Superior temporal gyrus (tissue), 1 donor: ENCODE results near the gene TPO.
"Not testable (repeated sequence)": the region's sequence is repeated elsewhere in the genome, so short reads cannot be mapped to it uniquely, and the experiment has no call there.

Experiments
- DNase-seq: peaks from one replicate; pipeline ENCODE4 v3.0.0-alpha.2; 2016; ENCODE audit errors: extremely low spot score

The TPO gene

GRCh38 chr2:1501991-1502390 is 88.7 kb downstream of the TPO start:
- DNase-seq: no peak

GRCh38 chr2:1502891-1503304 is 89.6 kb downstream of the TPO start:
- DNase-seq: no peak

- DNase-seq: no peak
Observed at GRCh38 chr2:1503471-1504310, 90.4 kb downstream of the TPO start.

- no peak for DNase-seq
Observed at GRCh38 chr2:1504311-1504750, 91.1 kb downstream of the TPO start.

DNA sequence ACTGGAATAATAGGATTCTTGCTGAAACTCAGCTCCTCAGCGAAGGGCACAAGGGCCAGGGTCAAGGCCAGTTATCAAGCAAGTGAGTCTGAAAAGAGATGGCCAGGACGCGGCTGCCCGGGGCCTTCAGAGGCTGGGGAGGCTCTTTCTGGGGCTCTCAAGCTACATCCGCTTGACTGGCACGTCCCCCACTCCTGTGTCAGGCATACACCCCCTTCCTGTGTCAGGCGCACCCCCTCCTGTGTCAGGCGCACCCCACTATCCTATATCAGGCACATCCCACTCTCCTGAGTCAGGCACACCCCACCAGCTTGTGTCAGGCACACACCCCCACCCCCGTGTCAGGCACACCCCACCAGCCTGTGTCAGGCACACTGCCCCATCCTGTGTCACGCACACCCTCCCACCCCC is 91.8 kb downstream of the TPO start:
- no peak for DNase-seq

- no peak for DNase-seq
Observed at GRCh38 chr2:1509271-1510065, 96.2 kb downstream of the TPO start.

DNA sequence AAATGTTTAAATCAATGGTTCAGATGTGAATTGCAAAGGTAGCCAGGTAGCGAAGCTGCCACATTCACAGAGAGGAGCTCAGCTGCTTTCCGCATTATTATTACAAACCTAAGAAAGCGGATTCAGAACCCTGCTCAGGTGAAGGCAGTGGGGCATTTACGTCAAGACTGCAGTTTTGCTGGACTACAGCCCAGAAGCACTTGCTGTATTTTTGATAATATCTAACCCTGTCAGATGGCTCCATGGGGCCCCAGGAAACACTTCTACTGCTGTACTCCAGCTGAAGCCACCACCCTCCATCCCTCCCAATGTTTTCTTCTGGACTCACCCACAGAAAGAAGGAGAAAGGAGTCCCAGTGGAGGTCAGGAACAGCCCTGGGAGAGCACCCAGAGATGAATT is 96.9 kb downstream of the TPO start:
- no peak for DNase-seq

GRCh38 chr2:1511455-1511854 is 98.2 kb downstream of the TPO start:
- DNase-seq: no peak

GRCh38 chr2:1512321-1513289 is 99.3 kb downstream of the TPO start:
- DNase-seq: no peak

- no peak for DNase-seq
Observed at GRCh38 chr2:1514391-1515072, 101.3 kb downstream of the TPO start.

DNA sequence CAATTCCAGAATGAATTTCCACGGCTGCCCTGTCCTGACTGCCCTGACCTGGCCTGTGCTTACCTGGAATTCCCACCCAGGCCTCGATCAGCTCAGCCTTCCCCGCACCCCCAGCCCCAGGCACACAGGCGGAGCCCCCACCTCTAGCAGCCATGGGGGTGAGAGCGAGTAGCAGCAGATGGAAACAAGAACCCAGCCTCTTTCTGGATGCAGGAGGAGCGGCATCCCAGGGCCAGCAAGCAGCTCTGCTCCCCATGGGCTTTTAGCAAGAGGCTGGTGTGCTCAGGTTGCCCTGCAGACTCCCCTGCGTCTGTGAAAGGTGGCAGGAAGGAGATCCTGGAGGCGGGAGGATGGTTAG is 101.8 kb downstream of the TPO start:
- DNase-seq: no peak

DNA sequence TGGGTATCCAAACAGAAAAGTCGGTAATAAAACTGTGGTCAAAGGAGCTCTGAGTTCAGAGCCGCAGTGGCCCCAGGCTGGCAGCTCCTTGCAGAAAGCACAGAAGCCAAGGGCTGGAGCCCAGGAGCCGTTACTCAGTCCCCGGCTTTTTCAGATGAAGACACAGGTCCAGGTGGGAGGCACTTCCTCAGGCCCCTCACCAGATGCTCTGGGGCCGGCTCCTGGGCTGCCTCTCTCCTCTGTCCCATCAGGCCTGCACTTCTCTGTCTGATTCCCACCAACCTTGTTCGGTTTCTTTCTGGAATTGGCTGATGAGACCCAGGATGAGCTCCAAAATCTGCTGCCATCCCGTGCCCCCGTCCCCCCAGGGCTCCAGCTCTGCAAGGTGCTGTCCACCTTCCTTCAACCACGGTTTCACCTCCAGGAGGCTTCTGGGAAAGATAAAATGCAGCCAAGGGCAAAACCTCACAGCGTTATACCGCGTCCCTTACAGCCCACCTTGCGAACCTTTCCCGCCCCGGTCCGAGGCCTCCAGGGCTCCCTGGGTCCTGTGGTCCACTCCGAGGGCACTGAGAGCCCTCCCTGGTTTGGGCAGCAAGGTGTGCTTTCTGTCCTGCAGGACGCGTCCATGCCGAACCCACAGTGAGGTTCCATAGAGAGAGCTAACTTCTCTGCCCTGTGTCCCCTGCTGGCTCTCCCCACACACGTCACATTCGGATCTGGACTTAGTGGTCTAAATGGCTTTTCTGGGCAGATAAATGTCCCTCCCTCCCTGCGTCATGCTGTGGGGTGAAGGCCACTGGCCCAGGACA is 102.9 kb downstream of the TPO start:
- DNase-seq: no peak

GRCh38 chr2:1516798-1517060 is 103.5 kb downstream of the TPO start:
- no peak for DNase-seq

GRCh38 chr2:1517291-1517690 is 104.0 kb downstream of the TPO start:
- not testable (repeated sequence) for DNase-seq

DNA sequence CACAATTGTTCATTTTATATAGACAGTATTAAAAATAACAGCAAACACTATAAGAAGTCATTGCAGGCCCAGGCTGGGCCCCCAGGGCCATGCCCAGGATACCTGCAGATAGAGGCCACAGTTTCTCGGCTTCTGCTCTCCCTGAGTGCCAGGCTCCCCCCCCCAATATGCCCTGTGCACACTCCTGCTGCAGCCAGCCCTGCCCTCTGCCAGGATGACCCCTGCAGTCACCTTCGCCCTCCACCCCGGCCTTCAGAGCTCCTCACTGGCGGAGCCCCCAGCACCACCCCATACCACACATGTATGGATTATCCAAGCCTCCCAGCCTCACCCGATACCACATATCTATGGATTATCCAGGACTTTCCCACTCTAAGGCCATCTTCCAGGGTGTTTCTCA is 104.5 kb downstream of the TPO start:
- DNase-seq: no peak

- DNase-seq: no peak
Observed at GRCh38 chr2:1518331-1518803, 105.1 kb downstream of the TPO start.

- DNase-seq: no peak
Observed at GRCh38 chr2:1518867-1519530, 105.7 kb downstream of the TPO start.

DNA sequence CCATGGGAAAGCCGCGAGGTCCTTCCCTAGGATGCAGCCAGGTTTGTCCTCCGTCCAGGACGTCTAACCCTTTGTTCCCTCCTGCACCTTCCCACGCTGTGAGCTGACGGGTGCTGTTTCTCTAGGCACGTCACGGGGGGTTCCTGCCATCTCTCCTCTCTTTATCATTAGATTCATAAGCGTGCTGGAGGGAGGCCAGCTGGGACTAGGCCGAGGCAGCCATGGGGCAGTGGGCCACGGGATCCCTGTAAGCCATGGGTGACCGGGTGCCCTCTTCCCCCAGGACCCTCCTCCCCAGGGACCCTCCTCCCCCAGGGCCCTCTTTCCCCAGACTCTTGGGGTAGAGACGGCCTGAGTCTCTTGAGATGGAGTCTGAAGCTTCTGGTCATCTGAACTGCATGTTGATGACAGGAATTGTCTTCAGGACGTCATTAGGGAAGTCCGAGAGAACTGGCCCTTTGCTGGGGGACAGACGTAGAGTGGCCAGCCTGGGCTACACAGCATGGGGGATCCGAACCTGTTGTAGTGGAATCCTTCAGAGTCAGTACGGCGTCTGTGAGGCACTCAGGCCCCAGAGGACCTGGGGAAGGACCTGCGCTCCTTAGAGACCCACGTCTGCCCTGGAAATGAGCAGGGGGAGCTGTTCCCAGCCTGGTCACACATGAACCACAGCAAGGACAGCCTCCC is 108.1 kb downstream of the TPO start:
- no peak for DNase-seq
